Measurements from ENCODE around the gene INTS1.

- TF ChIP-seq EZH2 (IDR thresholded peaks at IDR 0.05; ENCODE audit: borderline replicate concordance, insufficient read depth, low read depth, low read length, poor library complexity, severe bottlenecking) (no peak), CTCF (IDR thresholded peaks at IDR 0.05) (no peak)
Observed at GRCh38 chr7:1550846-1551155, 46.6 kb upstream of the INTS1 start.

Data from B cell (primary cell).